NCI-H510A (cell line): ENCODE measurements around the gene PNP.
"Not testable (repeated sequence)": the region's sequence is repeated elsewhere in the genome, so short reads cannot be mapped to it uniquely, and the experiment has no call there.

Experiments
- DNase-seq: peaks from one replicate; lab custom pipeline; 2025; lab: John Stamatoyannopoulos, UW

Gene PNP

DNA sequence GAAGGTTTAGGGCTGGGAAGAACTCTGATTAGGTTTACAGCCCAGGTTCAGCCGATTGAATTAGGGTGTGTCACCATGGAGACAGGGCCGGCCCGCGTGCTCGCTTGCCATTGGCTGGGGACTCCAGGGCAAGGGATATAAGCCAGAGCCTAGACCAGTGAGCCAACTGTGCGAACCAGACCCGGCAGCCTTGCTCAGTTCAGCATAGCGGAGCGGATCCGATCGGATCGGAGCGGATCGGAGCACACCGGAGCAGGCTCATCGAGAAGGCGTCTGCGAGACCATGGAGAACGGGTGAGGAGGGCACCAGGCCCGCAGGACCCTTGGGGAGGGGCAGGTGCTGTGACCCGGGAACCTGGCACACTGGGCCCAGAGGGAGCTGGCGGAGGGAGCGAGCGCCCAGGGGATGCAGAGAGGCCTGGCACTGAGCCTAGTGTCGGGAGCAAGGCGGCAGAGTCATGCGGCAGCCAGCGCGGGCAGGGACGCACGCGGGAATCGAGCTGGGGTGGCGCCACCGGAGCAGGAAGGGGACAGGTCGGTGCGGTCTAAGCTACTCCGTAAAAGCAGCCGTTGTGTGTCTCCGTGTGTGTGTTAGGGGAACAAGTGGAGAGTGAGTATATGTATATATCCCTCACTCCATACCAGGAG is at the start of gene PNP:
PNP (plus strand) TSS at position 165 of the 648 bp plus-strand sequence; CDS start at position 284, 119 bp downstream.
- peak; percentile 88 for DNase-seq

DNA sequence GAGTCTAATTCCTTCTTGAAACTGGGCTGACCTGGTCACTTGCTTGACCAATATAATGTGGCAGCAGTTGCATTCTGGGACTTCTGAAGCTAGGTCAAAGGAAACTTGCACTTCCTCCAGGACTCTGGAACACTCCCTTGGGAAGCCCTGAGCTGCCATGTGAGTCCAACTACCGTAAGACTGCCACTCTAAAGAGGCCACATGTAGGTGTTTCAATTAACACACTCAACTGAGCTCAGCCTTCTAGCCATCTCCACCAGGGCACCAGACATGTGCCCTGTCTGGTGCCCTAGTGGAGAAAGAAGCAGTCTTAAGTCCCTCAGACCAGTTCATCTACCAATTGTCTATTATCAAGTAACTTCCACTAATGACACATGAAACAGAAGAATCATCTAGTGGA is 49.8 kb upstream of the PNP start:
- no peak for DNase-seq

DNA sequence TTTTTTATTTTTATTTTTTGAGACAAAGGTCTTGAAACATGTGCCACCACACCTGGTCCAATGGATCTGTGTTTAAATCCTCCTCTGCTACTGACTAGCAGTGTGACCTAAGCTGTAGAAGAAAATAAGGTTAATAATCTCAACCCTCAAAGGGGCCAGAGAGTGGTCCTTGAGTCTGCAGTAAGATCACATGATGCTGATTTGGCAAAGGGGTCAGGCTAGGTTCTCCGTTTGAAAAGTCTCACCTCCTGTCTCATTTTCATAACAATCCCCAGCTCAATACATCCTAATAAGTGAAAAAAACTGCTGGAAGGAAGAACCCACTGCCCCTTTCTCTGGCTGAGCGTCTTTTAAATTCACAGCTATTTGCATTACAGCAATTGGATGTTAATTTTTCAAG is 47.9 kb upstream of the PNP start:
- no peak for DNase-seq

DNA sequence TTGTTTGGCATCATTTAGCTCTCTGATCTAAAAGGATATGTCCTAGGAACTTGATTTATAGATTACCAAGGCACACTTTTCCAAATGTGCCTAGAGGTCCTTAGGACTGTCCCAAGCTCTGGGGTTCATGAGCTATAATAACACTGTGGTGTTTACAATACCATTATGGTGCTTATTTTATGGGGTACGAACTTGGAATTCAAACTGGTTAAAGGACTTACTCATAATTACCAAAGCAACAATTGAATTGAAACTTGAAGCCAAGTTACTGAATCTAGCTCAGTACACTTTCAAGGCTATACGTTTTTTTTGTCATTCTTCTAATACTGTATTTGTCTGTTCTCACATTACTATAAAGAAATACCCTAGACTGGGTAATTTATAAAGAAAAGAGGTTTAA is 46.3 kb upstream of the PNP start:
- DNase-seq, result no peak

DNA sequence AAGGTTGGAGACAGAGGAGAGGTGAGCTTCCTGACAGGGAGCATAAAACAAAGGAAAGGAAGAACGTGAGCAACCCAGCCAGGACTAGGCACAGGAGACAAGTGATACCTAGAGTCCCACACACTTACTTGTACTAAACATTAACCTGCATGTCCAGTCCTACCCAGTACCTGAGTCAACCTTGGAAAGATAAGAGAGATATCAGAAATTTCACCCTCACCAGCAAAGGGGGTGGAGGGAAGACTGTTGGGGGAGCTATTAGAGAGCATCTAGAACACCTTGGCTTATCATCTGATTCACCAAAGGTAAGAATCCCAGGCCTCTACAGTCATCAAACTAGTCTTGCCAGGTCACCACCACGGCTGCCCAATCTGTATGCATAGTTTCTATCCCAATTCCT is 44.4 kb upstream of the PNP start:
- no peak for DNase-seq

DNA sequence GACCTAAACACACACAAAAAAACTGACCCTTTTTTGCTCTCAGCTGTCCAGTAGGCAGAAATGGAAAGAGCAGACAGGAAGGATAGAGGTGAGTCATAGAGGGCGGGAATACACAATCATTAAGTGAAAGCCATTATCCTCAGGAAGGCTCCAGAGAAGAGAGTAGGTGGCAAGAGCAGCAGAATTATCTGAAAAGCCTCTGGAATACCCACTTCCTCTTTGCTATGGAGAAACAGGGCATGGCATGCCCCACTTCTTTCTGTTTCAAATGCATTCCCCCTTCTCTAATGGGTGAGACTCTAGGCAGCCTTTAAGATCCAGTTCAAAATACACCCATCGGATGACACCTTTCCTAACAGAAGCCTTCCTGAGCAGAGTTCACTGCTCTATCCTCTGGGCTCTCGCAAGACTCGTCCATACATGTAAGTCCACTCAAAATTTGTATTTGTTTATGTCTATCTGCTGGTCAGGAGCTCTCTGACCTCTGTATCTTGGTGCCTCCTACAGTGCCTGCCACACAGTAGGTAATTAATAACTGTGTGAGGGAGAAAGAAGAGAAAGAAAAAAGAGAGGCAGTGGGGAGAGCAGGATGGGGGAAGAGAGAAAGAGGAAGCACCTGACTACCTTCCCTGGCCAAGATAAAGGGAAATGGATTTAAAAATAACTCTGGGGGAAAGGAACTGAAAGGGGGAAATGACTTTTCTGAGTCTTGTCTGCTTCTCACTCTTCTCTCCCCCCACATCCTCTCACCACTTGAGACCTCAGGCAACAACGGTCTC is 41.8 kb upstream of the PNP start:
- DNase-seq, result no peak

DNA sequence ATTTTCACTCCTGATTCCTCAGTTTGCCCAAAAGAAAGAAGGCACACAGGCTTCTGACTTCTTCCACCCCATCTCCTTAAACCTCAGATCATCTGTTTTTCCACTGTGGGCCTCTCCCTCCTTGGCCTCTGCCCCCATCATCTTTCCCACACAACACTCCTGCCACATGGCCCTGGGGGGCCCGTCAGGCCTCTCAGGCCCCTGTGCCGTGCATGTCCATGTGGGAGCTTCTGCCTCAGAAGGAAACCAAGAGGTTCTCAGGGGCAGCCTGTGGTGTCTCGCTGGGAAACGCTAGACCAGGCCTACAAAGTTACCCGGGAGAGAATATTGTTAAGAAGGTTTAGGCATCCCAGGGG is 41.2 kb upstream of the PNP start:
- DNase-seq, result no peak

DNA sequence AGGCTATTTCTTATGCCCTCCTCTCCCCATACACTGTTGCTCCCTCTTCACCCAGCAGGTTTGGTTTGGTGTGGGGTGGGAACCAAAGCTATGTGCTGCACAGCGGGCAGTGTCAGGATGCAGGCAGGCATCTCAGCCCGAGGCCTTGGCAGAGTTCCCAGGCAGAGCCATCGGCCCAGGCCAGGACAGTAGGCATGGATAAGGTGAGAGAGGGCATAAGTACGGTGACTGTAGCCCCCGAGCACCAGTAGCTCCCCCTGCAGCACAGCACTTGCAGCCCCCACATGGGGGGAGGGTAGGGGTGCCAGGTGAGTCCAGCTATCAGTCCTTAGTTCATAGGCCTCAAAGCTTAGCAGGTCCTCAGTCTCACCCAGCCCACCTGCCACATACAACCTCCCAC is 40.4 kb upstream of the PNP start:
- no peak for DNase-seq

DNA sequence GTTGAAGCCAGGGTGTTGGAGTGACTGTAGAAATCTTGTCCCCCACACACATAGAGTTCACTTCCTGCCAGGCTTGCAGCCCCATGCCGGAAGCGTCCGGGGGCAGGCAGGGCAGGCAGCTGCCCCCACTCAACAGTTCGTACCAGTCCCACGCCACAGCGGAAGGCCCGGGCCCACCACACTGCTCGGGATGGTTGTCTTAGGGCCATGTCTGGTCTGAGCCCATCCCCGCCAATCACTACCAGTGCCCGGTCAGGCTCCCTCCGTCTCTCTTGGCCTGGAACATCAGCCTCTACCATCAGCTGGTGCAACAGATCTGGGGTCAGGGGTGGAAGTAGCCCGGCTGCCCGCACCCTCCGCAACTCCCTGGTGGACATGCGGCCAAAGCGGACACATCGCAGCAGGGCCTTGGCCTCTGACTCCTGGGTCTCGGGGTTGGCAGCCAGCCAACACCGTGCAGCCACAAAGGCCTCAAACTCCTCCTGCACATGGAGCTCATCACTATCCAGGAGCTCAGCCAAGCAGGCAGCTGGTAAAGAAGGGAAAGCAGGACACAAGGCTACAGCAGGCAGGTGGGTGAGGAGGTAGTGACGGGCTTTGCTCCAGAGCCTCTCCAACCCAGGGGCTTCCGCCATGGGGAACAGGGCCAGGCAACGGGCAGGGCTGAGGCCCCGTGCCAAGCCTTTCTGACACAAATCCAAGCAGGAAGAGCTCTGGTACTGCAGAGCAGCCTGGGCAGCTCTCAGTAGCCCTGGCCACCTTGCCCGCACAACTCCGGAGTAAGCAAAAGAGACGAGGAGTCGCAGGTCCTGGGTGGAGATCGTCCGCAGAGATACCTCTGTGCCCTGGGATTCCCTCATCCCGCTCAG is 39.2 kb upstream of the PNP start:
- no peak for DNase-seq

DNA sequence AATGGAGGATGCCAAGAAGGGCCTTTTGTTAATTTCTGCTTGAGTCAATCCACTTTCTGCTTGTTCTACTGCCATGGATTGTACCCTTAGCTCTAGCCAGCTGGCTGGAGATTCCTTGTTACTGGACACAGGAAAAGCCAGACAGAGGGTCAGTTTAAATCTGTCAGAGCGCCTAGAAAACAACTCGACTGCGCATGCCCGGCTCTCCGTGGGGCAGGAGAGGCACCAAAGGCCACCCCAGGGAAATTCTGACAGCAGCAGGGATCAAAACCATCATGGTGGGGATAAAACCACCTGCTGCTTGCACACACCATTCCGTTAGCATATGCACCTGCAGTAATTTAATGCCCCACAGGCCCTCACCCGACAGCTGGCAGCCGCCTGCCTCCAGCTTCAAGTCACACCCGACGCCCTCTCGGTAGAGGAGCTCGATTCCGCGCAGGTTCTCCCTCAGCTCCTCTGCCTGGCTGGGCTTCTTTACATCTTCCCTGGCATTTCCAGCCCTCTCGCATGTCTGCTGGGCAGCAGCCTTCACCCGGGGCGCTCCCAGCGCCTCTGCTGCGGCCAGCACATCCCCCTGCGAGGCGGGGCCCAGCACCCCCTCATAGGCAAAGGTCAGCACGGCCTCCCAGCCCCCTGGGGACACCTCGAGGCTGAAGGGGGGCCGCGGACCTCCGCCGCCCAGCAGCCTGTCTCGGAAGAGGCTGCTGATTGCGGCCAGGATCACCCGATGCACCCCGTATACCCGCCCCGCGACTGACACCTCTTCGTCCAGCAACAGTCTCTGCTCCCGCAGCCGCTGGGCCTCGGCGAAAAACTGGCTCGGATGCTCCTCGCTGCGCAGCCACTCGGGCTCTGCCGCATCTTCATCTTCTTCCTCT is 34.3 kb upstream of the PNP start:
- peak; percentile 29 for DNase-seq

DNA sequence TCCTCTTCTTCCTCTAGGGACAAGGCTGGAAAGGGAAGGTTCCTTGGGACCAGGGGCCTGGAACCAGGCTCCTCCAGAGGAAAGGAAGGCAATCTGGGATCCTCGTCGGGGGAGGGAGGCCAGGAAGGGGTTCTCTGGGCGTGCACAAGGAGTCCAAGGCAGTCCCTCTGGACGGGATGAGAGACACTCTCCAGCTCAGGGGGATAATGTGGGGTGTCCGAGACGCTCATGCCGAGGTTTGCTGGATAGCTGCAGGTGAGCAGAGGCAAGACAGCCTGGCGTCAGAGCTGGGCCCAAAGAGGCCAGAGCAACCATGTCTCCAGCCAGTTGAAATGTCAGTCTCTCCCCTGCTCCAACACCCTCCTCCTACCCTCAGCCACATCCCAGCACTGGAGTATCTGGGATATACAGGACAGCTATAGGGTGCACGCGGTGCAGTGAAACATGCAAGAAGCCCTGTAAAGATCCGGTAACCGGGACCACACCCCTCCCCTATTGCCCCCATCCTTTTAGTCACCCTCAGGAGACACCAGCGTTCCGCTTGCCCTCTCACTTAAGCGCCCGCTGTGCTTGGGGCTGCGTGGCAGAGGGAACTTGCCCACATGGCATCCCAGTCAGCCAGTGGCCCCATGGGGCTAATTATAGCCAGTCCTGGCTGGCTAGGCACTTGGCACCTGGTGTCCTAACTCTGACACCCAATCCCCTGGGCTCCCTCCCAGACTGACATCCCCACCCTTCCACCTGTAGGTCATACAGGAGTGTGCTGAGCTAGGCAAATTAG is 33.4 kb upstream of the PNP start, which contains the start of gene KLHL33:
KLHL33 (minus strand) TSS at position 585 of the 781 bp plus-strand sequence; CDS start at position 230, 355 bp downstream.
- DNase-seq, result no peak

DNA sequence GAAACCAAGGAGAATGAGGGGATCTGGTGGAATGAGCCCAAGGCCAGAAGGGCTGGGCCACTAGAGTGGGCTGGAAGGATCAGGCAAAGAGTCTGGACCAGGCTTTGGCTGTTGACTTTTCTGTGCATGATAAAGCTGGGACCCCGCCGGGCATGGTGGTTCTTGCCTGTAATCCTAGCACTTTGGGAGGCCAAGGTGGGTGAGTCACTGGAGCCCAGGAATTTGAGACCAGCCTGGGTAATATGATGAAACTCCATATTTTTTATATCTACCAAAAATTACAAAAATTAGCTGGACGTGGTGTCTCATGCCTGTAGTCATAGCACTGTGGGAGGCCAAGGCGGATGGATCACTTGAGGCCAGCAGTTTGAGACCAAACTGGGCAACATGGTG is 32.8 kb upstream of the PNP start:
- DNase-seq, result no peak

DNA sequence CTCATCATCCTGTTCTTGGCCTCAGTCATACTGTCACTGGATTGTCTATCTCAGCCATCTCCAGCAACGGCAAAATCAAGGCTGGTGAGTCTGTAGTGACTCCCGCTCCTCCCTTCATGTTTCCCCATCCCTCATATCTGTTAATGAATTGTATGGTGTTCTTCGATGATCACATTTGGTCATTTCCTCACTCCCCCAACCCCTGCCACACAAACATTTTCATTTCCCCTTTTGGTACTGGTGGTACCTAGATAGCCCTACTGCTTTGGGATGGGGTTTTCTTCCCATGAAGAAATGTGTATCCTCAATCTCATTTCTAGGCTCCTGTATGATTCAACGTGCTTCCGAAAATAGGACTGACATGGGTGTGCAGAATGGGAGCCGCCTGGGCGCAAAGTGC is 30.5 kb upstream of the PNP start:
- DNase-seq, result no peak

DNA sequence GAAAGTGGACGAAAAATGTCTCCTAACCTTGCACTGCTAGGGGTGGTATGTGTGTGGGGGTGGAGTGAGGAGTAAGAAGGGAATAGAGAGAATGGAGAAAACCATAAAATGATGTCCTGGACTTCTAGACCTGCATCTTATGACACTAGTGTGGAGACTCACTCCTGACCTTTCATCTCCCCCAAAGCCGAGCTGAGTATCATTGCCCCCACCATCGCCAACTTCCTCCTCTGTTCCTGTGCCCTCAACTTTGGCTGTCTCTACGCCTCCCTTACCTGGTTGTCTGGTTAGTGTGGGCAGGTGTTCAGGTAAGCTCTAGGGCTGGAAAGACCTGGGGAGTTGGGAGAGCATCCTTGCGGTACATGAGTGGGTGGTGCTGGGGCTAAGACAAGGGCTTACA is 28.7 kb upstream of the PNP start:
- no peak for DNase-seq

DNA sequence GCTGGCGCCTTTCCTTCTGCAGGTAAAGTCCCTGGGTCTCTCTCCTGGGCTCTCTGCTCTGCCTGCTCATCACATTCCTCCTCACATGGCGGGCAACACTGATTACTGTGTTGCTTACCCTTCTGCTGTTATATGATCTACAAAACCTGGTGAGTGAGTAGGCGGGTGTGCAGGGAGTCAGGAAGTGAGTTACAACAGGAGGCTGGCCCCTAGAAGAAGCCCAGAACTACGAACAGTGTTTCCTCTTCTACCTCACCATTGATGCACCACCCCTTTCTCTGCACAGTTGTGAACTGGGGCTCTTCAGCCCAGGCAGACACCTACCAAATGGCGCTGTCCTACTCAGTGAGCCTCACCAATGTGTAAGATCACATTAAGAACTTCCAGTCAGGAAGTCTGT is 28.3 kb upstream of the PNP start:
- peak; percentile 14 for DNase-seq

DNA sequence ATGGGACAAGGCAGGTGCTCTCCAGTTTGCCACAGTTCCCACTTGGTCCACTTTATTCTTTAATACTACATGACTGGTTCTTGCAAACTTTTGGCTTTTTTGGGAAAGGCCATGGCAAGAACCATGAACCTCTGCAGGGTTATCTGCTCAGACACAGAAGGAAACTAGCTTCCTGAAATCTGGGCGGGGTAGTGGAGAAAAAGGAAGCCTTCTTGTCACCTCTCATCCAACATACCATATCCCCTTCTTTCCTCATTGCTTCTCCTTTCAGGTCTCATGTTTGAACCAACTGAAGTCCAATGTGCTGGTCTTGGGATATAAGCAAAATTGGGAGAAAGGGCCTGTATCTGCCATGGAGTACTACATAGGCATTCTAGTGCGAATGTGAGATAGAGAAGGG is 27.7 kb upstream of the PNP start:
- DNase-seq, result no peak

DNA sequence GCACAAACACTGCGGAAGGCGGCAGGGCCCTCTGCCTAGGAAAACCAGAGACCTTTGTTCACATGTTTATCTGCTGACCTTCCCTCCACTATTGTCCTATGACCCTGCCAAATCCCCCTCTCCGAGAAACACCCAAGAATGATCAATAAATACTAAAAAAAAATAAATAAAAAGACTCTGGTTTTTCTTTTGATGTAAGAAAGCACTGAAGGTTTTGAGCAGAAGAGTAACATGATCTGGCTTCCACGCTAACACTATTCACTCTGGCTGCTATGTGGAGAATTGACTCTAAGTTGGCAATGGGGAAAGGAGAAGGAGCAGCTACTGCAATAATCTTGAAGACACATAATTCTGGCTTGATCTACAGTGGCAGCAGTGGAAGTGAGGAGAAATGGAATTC is 25.6 kb upstream of the PNP start:
- DNase-seq, result not testable (repeated sequence)

DNA sequence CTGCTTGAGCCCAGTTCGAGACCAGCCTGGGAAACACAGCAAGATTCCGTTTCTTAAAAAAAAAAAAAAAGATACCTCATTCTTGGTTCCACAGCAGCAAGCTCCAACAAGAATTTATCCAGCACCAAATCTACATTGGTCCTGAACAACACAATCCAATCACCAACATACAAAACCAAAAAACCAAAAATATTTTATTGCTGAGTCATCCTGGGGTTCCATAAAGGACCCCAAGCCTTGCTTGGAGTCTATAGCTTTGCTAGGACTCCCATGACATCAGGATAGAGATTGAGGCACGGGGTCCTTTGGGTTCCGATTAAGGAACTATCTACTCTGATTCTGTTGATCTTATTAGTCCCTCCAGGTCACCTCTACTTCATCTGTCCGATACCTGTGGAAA is 22.3 kb upstream of the PNP start:
- no peak for DNase-seq

DNA sequence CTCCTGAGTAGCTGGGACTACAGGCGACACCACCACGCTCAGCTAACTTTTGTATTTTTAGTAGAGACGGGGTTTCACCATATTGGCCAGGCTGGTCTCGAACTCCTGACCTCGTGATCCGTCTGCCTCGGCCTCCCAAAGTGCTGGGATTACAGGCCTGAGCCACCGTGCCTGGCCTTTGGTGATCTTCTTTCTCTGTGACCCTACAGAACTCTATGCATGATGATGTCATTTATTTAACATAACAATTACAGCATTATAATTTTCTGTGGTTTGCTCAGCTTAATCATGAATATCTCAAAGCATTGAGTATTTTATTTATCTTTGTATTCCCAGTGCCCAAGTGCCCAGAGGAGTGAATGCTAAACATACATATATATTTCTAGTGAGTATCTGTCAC is 16.4 kb upstream of the PNP start:
- not testable (repeated sequence) for DNase-seq

DNA sequence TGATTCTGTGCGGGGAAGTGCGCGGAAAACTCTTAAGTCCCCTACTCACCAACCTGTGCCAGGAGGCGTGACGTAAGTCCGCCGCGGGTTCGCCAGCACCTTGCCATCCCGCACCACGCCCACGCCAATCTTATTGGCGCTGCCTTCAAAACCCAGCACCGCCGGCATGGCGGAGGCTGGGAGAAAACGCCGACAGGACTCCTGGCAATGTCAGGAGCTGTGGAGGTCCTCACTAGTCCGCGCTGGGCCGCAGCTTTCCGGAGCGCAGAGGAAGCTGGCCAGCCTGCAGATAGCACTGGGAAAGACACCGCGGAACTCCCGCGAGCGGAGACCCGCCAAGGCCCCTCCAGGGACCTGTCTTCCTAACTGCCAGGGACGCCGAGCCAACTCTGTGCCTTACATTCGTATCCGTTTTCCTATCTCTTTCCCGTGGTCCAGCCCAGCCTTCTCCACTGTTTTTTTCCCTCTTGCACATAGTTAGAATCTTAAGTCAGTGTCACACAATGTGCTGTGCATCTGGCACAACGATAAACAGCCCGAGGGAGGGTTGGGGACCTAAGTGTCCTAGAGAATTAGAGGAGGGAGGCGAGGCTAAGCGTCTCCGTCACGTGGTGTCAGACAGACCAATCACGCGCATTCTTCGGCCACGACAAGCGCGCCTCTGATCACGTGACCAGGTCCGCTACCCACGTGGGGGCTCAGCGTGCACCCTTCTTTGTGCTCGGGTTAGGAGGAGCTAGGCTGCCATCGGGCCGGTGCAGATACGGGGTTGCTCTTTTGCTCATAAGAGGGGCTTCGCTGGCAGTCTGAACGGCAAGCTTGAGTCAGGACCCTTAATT is 14.5 kb upstream of the PNP start, which contains the start of the genes APEX1 and OSGEP:
APEX1 (plus strand) TSS at position 711 of the 839 bp plus-strand sequence. CDS start 420 bp downstream, outside the sequence.
OSGEP (minus strand) TSS at position 297 of the 839 bp plus-strand sequence; CDS start at position 168, 129 bp downstream.
- DNase-seq, result peak; percentile 95
